ENCODE measurements around the gene THSD7A.

GRCh38 chr7:11701829-11702560 lies 130.0 kb downstream of the THSD7A start:
- TF ChIP-seq CTCF (conservative IDR thresholded peaks at IDR 0.05; ENCODE audit: low read depth, low read length) (no peak), EZH2 (IDR thresholded peaks at IDR 0.05; ENCODE audit: borderline replicate concordance, low read depth, low read length, poor library complexity, severe bottlenecking) (no peak)
